Spleen (tissue), 11 donors: ENCODE measurements around the gene LIPF. TPM values are rescaled to one million over a fixed set of nuclear protein-coding genes. Genes with fewer than 3 reads are reported as not detected.
"Not testable (repeated sequence)": the region's sequence is repeated elsewhere in the genome, so short reads cannot be mapped to it uniquely, and the experiment has no call there.

Experiments
- DNase-seq: peaks from one replicate; pipeline ENCODE4 v3.0.0-alpha.2; 2020
- H3K27ac ChIP-seq, 8 donors: fragments of 200-600 bp; sonication (generic) in 7 of 8; 1 replicate in 4 of 8; 2 replicates in 4 of 8; pipeline versions ENCODE4 v1.5.0 to v1.8.0; 2016 to 2021; ENCODE audit warnings: inconsistent platforms in 4 of 8, mild to moderate bottlenecking in 4 of 8, moderate library complexity in 1 of 8
- H3K27me3 ChIP-seq, 7 donors: fragments of 200-600 bp; sonication (generic) in 6 of 7; replicated peaks in 1 of 7; 1 replicate in 4 of 7; 2 replicates in 3 of 7; pipeline versions ENCODE4 v1.5.0 to v1.8.0; 2016 to 2021; ENCODE audit warnings: inconsistent platforms in 3 of 7, mild to moderate bottlenecking in 1 of 7
- H3K36me3 ChIP-seq, 6 donors: fragments of 200-600 bp; sonication (generic) in 5 of 6; 1 replicate in 4 of 6; 2 replicates in 2 of 6; pipeline versions ENCODE4 v1.5.0 to v1.8.0; 2016 to 2021; ENCODE audit warnings: inconsistent platforms in 2 of 6
- H3K4me1 ChIP-seq, 6 donors: fragments of 200-600 bp; sonication (generic) in 5 of 6; 1 replicate in 3 of 6; 2 replicates in 3 of 6; pipeline versions ENCODE4 v1.5.0 to v1.8.0; 2016 to 2021; ENCODE audit warnings: inconsistent platforms in 3 of 6
- H3K4me3 ChIP-seq, 8 donors: fragments of 200-600 bp; sonication (generic) in 7 of 8; 1 replicate in 4 of 8; 2 replicates in 4 of 8; pipeline versions ENCODE4 v1.5.0 to v1.8.0; 2016 to 2021; ENCODE audit warnings: inconsistent platforms in 4 of 8, mild to moderate bottlenecking in 4 of 8, moderate library complexity in 2 of 8
- H3K9me3 ChIP-seq, 8 donors: fragments of 200-600 bp; sonication (generic) in 7 of 8; 1 replicate in 4 of 8; 2 replicates in 4 of 8; pipeline versions ENCODE4 v1.5.0 to v1.8.0; 2016 to 2021; ENCODE audit warnings: inconsistent platforms in 4 of 8
- POLR2A ChIP-seq, 3 donors: fragments of 450-650 bp; IDR thresholded peaks; one replicate each; pipeline ENCODE4 v1.5.1; 2017; ENCODE audit warnings: antibody characterized with exemption in 3 of 3, mild to moderate bottlenecking in 1 of 3
- POLR2AphosphoS5 ChIP-seq, 3 donors: sonication (generic); formaldehyde crosslinking; IDR thresholded peaks; one replicate each; pipeline ENCODE4 v1.5.1; 2017; ENCODE audit warnings: antibody characterized with exemption in 3 of 3
- WGBS, 5 donors: extraction: QIAGEN DNeasy Blood & Tissue Kit in 3 of 5; methylation state at CpG; one replicate each; pipeline versions ENCODE4 v1.1.5 to v1.1.7; 2013 to 2018; 5-methylcytosine and 5-hydroxymethylcytosine counted together
- intact Hi-C: fragments of 100-400 bp; cut with DNase I; formaldehyde crosslinking; loops from one replicate; pipeline ENCODE4 v1.15.0; 2023; ENCODE audit warnings: low total_unique reads
- polyA plus RNA-seq, 3 donors: library from polyadenylated mRNA; stranded (reverse); fragments of 200-250 nt; gene quantifications; one replicate each; pipeline ENCODE4 v1.2.1, GENCODE V29; 2013
- total RNA-seq, 7 donors: library from RNA; depleted of rRNA in 3 of 7; stranded (reverse); fragments of >200 nt in 3 of 7; fragmentation: NEBNext Ultra II Directional in 4 of 7; extraction: Animal tissue kit (Norgen Biotek cat#: 25700) in 4 of 7; gene quantifications; one replicate each; pipeline versions ENCODE4 v1.1.0 to v1.2.1, GENCODE V29; 2016 to 2021
- TF ChIP-seq, protein P1 (sequence below), 11 experiments: fragments of 200-600 bp in 7 of 11; fragments of 450-650 bp in 4 of 11; sonication (generic) in 4 of 11; IDR thresholded peaks in 8 of 11; conservative IDR thresholded peaks in 3 of 11; 1 replicate in 7 of 11; 2 replicates in 4 of 11; pipeline versions ENCODE4 v1.4.0 to v1.8.0; 2016 to 2021; ENCODE audit warnings: antibody characterized with exemption in 11 of 11, inconsistent platforms in 4 of 11, mild to moderate bottlenecking in 1 of 11
- donor health status: healthy with polysubstance abuse.
- donor health status: DM: no; HTN: no; CAD: no; lungs with moderate emphysema.
- donor health status: DM: no; HTN: no; CAD: no.
- donor health status: Bipolar disorder and iron deficiency.
- donor health status: healthy.
- donor health status: DM: no; HTN: no; CAD: no.
- donor health status: DM: yes; HTN: yes; CAD: no.

Gene LIPF
- total and polyA plus RNA-seq, 10 donors = 0.23 to 0.83 TPM; not detected in 8

GRCh38 chr10:88702848-88703597 lies 38.8 kb downstream of the LIPF start:
- TF ChIP-seq POLR2AphosphoS5 (IDR thresholded peaks at IDR 0.05) (no peak), POLR2A (IDR thresholded peaks at IDR 0.05) (no peak)
- TF ChIP-seq, protein P1, sequence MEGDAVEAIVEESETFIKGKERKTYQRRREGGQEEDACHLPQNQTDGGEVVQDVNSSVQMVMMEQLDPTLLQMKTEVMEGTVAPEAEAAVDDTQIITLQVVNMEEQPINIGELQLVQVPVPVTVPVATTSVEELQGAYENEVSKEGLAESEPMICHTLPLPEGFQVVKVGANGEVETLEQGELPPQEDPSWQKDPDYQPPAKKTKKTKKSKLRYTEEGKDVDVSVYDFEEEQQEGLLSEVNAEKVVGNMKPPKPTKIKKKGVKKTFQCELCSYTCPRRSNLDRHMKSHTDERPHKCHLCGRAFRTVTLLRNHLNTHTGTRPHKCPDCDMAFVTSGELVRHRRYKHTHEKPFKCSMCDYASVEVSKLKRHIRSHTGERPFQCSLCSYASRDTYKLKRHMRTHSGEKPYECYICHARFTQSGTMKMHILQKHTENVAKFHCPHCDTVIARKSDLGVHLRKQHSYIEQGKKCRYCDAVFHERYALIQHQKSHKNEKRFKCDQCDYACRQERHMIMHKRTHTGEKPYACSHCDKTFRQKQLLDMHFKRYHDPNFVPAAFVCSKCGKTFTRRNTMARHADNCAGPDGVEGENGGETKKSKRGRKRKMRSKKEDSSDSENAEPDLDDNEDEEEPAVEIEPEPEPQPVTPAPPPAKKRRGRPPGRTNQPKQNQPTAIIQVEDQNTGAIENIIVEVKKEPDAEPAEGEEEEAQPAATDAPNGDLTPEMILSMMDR (IDR thresholded peaks at IDR 0.05 in 8 of 11, conservative IDR thresholded peaks at IDR 0.05 in 3 of 11) = no peak
- intact Hi-C loops = no loop called here
- no peaks in the 10 kb centered on the region for H3K4me1 ChIP-seq
- H3K36me3 ChIP-seq = no peaks in the 10 kb centered on the region
- H3K9me3 ChIP-seq = no peaks in the 10 kb centered on the region
- DNase-seq = no peak
- H3K27ac ChIP-seq = no peak overlapping the region
- WGBS, 5 donors = 83 to 87% (median 86%) methylated on average over 4 of the region's 4 CpGs
- H3K4me3 ChIP-seq = no peak overlapping the region
- H3K27me3 ChIP-seq = no peaks in the 10 kb centered on the region

DNA sequence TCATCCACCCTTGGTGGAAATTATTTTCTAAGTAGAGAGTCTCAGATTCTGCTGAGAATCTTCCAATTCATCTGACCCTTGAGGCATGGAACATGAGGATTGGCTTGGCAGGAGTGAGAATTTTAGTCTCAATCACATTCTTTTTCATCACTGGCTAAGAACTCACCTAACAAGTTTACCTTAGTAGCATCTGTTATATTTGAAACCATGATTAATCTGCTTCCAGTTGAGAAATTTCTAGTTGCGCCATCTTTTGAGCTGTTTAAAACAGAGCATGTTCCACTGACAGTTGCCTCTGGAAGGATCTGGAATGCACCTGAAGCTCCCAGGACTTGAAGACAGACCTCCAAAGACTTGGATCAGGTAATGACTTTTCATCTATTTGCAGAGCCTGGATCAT lies 41.7 kb downstream of the LIPF start, which contains the start of gene LIPK:
TSS of gene LIPK (plus strand) at position 292 of the 400 bp plus-strand sequence. CDS start 18,295 bp downstream, outside the sequence.
- TF ChIP-seq, protein P1 (IDR thresholded peaks at IDR 0.05 in 8 of 11, conservative IDR thresholded peaks at IDR 0.05 in 3 of 11) = no peak
- TF ChIP-seq POLR2AphosphoS5 (IDR thresholded peaks at IDR 0.05) (no peak), POLR2A (IDR thresholded peaks at IDR 0.05) (no peak)
- H3K27me3 ChIP-seq = no peaks in the 10 kb centered on the region
- H3K4me3 ChIP-seq = no peak within 1 kb of the TSS
- no peaks in the 10 kb centered on the region for H3K4me1 ChIP-seq
- no peaks in the 10 kb centered on the region for H3K9me3 ChIP-seq
- 92 to 100% (median 100%) methylated on average over 1 of the region's 1 CpG for WGBS, 5 donors
- H3K27ac ChIP-seq = no peak within 1 kb of the TSS
- intact Hi-C loops = no loop called here
- DNase-seq = no peak
- H3K36me3 ChIP-seq = no peaks in the 10 kb centered on the region

- no peaks in the 10 kb centered on the region for H3K4me1 ChIP-seq
- H3K4me3 ChIP-seq = no peak overlapping the region
- H3K27ac ChIP-seq = no peak overlapping the region
- H3K27me3 ChIP-seq = no peaks in the 10 kb centered on the region
- no peak for TF ChIP-seq POLR2A (IDR thresholded peaks at IDR 0.05)
- no peak for TF ChIP-seq POLR2AphosphoS5 (IDR thresholded peaks at IDR 0.05)
- TF ChIP-seq, protein P1 (IDR thresholded peaks at IDR 0.05 in 8 of 11, conservative IDR thresholded peaks at IDR 0.05 in 3 of 11) = no peak
- WGBS, 5 donors = 63 to 83% (median 72%) methylated on average over 2 of the region's 2 CpGs
- H3K36me3 ChIP-seq = no peaks in the 10 kb centered on the region
- DNase-seq = no peak
- no peaks in the 10 kb centered on the region for H3K9me3 ChIP-seq
- intact Hi-C loops = no loop called here
These were observed 43.4 kb downstream of the LIPF start for GRCh38 chr10:88707429-88708155.

- H3K27me3 ChIP-seq, H3K4me3 ChIP-seq, H3K36me3 ChIP-seq, H3K4me1 ChIP-seq, H3K9me3 ChIP-seq, DNase-seq, intact Hi-C loops, H3K27ac ChIP-seq: not testable (repeated sequence)
- WGBS, 5 donors = 56 to 72% (median 65%) methylated on average over 6 of the region's 6 CpGs
These were observed 45.1 kb downstream of the LIPF start for GRCh38 chr10:88709361-88709760.
